ENCODE measurements around the gene LMTK2.

LMTK2 gene

GRCh38 chr7:98204670-98205069 lies 98.0 kb downstream of the LMTK2 start:
- no peak for TF ChIP-seq CTCF (IDR thresholded peaks at IDR 0.05)
- Histone ChIP-seq H3K27me3 (peaks cover 3% of the 10 kb centered on the region), H3K36me3 (peaks cover 74% of the 10 kb centered on the region), H3K4me1 (ENCODE audit: control insufficient read depth in 1 of 2, insufficient read depth in 1 of 2, low read depth in 1 of 2, low read length in 1 of 2) (peaks cover 10% of the 10 kb centered on the region in 2 experiments), H3K9me3 (no peaks in the 10 kb centered on the region), H3K27ac (no peak overlapping the region), H3K4me3 (ENCODE audit: low read depth in 1 of 2, low read length in 1 of 2) (no peak overlapping the region)

- peaks cover 9% of the 10 kb centered on the region for H3K27me3 ChIP-seq
- peaks cover 10% of the 10 kb centered on the region in 2 experiments for H3K4me1 ChIP-seq (ENCODE audit: control insufficient read depth in 1 of 2, insufficient read depth in 1 of 2, low read depth in 1 of 2, low read length in 1 of 2)
- H3K9me3 ChIP-seq: no peaks in the 10 kb centered on the region
- no peak overlapping the region for H3K4me3 ChIP-seq (ENCODE audit: low read depth in 1 of 2, low read length in 1 of 2)
- peaks cover 75% of the 10 kb centered on the region for H3K36me3 ChIP-seq
- H3K27ac ChIP-seq: no peak overlapping the region
- no peak for TF ChIP-seq CTCF (IDR thresholded peaks at IDR 0.05)
Observed at GRCh38 chr7:98205162-98205845, 98.6 kb downstream of the LMTK2 start.

DNA sequence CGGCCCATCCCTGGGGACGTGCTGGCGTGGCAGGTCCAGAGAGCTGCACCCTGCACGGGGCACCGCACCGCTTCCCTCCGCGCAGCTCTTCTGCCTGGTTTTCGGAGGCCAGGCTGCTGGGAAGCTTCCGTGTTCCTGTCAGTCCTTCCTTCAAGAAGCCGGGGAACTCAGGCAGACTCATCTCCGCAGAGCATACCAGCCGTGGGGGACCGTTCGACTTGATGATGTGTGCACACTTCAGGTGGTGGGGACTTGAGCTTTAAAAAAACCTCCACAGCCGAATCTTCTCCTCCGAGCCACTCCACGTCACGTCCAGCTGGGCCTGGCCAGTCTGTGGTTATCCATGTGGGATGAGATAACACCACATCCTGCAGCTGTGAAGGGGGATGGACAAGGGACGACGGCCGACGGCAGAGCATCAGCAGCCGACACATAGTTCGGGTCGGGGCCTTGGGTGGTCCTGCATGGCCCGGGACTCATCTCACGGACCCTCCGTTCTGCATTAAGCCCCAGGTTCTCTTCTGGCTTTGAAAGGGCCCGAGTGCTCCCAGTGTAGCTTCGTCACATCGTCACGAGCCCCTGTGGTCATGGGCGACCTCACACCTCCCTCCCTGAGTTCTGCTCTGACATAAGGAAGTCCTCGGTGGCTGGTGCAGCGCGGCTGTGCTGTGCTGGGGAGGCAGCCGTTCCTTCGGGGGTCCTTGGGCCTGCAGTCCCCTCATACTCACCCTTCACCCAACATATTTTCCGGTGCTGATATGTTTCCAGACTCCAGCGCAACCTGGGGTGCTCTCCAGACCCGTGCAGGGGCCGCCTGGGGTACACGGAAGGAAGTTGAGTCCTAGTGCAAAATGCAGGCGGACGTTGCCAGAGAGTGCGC lies 100.0 kb downstream of the LMTK2 start:
- H3K4me1 ChIP-seq (ENCODE audit: control insufficient read depth in 1 of 2, insufficient read depth in 1 of 2, low read depth in 1 of 2, low read length in 1 of 2): peaks cover 10% of the 10 kb centered on the region in 2 experiments
- peaks cover 74% of the 10 kb centered on the region for H3K36me3 ChIP-seq
- no peak overlapping the region for H3K4me3 ChIP-seq (ENCODE audit: low read depth in 1 of 2, low read length in 1 of 2)
- H3K9me3 ChIP-seq: no peaks in the 10 kb centered on the region
- TF ChIP-seq CTCF (IDR thresholded peaks at IDR 0.05): no peak
- peaks cover 23% of the 10 kb centered on the region for H3K27me3 ChIP-seq
- no peak overlapping the region for H3K27ac ChIP-seq

GRCh38 chr7:98209166-98209920 lies 102.7 kb downstream of the LMTK2 start:
- no peak for TF ChIP-seq CTCF (IDR thresholded peaks at IDR 0.05)
- H3K27me3 ChIP-seq: peaks cover 43% of the 10 kb centered on the region
- no peak overlapping the region for H3K4me3 ChIP-seq (ENCODE audit: low read depth in 1 of 2, low read length in 1 of 2)
- H3K4me1 ChIP-seq (ENCODE audit: control insufficient read depth in 1 of 2, insufficient read depth in 1 of 2, low read depth in 1 of 2, low read length in 1 of 2): no peaks in the 10 kb centered on the region
- no peaks in the 10 kb centered on the region for H3K9me3 ChIP-seq
- H3K36me3 ChIP-seq: peaks cover 57% of the 10 kb centered on the region
- no peak overlapping the region for H3K27ac ChIP-seq

- no peak overlapping the region for H3K4me3 ChIP-seq (ENCODE audit: low read depth in 1 of 2, low read length in 1 of 2)
- H3K4me1 ChIP-seq (ENCODE audit: control insufficient read depth in 1 of 2, insufficient read depth in 1 of 2, low read depth in 1 of 2, low read length in 1 of 2): no peaks in the 10 kb centered on the region
- H3K27me3 ChIP-seq: peaks cover 43% of the 10 kb centered on the region
- peaks cover 48% of the 10 kb centered on the region for H3K36me3 ChIP-seq
- no peaks in the 10 kb centered on the region for H3K9me3 ChIP-seq
- H3K27ac ChIP-seq: no peak overlapping the region
- no peak for TF ChIP-seq CTCF (IDR thresholded peaks at IDR 0.05)
Observed at GRCh38 chr7:98210513-98211220, 104.0 kb downstream of the LMTK2 start.
